Amniotic epithelial cell (primary cell): ENCODE results near the gene DSCAM.
"Not testable (repeated sequence)": the region's sequence is repeated elsewhere in the genome, so short reads cannot be mapped to it uniquely, and the experiment has no call there.

Experiments used
- DNase-seq: peaks from one replicate; pipeline ENCODE4 v3.0.0-alpha.2; 2010; ENCODE audit warnings: low read depth

The DSCAM gene

DNA sequence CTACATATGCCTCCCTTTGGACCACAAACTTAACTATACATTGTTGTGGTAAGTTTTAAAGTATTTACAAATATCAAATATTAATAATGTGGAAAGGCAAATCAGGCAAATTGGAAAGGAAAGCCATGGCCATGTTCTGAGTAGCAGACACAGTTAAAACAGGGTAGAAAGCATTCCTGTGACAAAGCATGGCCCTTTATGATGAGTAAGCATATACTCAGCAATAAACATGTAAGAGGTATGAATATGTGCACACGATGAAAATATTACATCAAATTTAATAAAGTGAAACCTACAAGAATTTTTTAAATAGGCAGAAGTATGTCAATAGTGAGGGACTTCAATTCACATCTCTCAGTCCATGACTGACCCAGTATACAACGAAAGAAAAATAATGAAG is 389.2 kb downstream of the DSCAM start:
- DNase-seq = no peak

DNA sequence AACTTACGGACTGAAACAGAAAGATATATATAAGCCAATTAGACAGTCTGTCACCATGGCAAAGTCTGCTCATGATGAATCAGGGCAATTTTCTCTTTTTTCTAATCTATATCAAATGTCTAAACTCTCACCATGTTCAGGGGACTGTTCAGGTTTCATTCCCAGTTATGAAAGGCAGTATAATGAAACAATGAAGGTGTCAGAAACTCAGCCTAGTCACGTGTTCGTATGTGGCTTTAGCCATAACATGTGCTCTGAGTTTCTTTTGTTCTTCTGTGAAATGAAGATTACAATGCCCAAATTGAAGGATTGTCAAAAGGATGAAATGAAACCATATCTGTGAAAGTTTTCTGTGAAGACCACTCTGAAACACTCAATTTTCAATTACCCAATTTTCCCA is 392.9 kb downstream of the DSCAM start:
- DNase-seq = no peak

DNA sequence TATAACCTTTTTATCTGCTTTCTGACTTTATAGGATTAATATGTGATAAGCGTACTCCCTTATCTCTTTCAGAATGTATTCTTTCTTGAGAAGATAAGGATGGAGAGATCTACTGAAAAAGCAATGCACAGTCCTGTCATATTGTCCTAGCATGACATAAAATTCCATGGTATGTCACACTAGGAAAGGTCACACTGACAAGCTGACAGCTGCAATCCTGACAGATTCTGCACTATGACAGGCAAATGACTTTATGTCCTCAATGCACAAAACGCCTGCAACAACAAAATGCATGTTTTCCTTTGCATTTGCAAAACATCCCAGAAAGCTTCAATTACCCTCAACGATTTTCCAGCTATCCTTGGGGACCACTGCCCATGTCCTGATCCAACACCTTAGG is 393.8 kb downstream of the DSCAM start:
- no peak for DNase-seq

DNA sequence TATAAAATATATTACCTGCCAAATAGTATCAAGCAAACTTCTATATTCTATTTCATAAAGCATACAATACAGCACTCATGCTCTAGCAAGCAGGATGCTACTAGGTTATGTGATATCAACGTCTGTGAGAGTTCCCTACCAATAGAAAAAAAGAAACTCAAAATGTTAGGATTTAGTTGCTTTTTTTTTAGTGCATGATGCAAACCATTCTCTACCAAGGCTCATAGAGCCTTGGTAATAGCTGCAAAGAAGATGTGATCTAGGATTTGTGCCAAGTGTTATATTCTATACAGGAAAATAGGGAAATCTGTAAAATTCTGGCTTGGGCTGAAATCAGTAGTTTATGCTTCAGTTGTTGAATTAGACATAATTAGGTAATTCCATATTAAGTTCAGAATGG is 394.4 kb downstream of the DSCAM start:
- no peak for DNase-seq

DNA sequence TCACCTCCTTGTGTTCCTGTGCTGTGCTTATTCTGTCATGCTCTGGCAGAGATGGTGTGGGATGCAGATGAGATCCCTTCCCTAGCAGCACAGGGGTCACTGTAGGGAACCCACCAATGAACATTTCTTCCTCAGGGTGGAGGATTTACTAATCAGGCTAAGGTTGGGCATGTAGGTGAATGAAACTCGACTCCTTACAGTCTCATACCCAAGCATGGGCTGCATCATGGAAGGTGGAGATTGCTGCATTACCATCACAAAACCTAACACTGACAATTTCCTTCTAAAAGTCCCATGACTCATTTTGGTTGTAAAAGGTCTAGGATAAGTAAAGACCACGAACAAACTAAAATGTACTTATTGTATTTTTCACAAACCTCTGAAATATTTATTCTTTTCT is 399.9 kb downstream of the DSCAM start:
- no peak for DNase-seq

DNA sequence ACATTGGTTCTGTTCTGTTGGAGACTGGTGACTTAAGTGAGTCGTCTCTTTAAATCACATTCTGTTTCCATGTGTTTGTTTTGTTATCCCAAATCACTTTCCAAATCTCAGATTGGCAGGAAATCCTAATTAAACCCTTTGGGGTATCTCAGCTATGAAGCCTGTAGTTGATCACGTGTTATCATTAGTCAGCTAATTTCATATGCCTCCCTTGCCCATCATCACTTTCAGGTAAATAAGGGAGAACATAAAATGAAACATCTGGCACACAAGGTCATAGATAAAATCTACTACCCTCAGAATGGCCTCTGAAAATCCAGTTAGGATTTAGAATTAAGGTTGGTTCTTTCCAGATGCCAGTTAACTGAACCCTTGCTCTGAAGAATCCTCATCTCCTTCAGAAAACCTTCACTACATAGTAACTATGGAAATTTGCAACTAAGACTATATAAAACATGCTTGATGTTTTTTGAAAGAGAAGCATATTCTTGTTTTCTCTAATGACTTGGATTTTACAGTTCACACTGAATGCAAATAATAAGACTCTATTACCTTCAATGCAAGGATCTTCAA is 401.5 kb downstream of the DSCAM start:
- DNase-seq = no peak

DNA sequence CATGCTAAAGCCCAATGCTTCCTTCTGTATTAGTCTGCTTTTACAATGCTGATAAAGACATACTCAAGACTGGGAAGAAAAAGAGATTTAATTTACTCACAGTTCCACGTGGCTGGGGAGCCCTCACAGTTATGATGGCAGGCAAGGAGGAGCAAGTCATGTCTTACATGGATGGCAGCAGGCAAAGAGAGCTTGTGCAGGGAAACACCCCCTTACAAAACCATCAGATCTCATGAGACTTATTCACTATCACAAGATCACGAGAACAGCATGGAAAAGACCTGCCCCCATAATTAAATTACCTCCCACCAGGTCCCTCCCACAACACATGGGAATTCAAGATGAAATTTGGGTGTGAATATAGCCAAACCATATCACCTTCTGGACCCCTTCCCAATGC is 407.4 kb downstream of the DSCAM start:
- not testable (repeated sequence) for DNase-seq

DNA sequence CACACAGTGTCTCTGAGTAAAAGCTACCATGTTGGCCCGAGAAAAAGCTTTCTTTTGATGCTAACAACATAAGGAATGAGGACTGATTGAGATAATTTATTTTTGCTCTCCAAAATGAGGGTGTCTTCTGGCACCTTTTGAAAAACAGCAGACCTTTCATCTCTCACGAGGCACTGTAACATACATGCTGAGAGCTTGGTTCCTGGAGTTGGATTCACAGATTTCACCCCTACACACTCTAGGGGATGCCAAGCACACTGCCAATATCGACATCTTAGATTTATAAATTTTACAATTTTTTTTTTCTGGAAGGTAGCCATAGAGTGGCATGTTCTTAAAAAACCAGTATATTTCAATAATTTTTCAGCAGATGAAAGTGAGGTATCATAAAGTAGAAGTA is 408.3 kb downstream of the DSCAM start:
- no peak for DNase-seq

DNA sequence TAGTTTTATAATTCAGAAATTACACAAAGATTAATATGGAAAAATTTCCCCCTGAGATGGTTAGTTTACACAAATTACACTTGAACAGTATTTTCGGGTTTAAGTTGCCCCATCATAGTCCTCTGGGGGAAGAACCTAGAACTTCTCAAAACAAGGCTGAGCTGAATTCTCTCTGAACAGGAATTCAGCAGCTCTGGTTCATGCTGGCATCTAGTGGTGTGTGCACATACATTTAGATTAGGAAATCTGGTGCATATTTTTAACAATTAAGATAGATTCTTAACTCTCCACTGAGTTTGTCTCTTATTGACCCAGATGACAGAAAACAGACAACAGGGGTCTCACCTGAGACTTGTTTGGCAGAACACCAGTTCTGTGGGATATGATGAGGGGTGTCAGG is 410.7 kb downstream of the DSCAM start:
- DNase-seq = no peak

DNA sequence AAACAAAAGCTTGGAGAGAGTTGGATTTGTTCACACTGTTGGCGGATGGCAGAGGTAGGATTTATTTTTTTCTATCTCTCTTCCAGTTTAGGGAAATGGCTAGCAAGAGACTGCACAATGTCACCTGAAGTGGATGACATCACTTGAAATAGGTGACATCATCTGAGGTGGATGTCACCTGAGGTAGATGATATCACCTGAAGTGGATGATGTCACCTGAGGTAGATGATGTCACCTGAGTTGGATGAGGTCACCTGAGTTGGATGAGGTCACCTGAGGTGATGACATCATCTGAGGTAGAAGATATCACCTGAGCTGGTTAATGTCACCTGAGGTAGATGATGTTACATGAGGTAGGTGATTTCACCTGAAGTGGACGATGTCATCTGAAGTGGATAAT is 413.4 kb downstream of the DSCAM start:
- no peak for DNase-seq

DNA sequence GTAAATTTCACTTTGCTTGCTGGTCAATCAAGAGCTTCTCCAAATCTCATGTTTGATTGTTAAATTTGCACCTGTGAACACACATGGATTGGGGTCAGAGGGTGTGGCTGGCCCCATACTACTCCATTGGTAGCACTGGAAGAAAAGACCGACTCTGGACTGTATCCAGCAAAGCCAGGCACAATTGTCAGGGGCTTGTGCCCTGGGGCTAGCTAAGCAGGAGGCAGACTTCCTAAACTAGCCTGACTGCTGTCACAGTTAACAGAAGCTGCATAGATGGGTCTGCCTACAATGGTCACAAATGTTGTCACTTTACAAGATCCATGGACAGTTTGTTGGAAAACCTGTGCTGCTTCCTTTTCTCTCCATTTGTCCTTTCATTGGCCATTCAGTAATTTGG is 421.0 kb downstream of the DSCAM start:
- no peak for DNase-seq

DNA sequence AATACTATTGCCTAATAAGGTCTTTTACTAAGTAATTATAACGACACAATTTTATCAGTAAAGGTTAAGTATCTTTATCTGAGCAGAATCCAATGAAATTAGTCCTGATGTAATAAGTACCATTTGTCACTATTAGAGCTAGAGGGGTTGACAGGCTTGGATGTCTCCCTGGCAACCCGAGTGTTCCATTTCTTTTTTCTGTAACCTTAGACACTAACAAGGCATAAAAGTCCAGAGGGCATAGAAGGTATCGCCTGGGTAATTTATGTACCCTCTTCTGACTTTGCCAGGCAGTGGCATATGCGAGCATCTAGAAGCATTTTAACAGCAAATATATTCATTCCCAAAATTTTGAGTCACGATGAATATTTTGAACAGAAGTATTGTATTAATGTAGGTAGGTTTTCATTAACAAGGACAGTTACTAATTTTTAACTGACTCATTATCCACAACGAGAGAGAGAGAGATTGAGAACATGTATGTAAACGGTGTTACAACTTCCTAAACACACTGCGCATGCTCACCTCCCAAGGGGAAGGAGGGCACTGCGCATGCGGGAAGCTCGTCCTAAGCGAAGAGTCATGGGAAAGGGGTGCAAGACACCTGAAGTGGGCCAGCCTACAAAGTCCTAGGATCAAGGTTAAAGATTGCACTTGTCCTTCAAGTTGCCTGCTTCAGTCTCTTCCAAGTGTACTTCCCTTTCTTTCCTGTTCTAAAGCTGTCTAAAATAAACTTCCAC is 423.9 kb downstream of the DSCAM start:
- DNase-seq = no peak

DNA sequence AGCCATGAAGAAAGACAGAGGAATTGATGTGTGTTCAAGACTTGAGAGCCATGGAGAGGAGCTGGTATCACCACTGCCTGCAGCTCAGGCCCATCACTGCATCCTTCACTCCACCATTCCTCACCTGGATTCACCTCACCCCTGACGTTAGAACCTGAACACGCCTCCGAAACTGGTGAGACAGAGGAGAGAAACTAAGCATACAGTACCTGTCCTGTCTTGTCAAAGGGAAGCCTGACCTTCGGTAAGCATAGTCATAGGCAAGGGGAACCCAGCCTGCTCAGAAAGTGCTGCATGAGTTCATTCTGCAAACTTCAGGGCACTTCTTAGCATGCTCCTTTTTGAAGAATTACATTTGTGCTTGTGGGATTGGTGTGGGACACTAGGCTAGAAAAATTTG is 425.8 kb downstream of the DSCAM start:
- DNase-seq = no peak

DNA sequence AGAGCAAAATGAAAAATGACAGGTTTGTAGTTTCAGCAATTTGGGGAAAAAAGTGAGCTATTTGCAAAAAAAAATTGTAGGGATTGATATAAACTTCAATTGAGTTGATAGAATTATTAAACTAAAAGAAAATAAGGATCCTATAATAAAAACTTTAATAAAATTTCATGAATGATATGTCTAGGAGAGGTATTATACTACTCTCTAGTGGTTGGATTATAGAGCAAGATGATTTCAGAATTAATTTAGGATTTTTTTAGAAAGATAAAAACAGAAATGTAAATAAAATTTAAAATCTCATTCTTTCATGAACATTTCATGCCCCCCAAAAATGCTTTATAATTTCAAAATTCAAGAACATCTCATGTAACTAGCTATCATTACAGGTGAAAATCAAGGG is 430.4 kb downstream of the DSCAM start:
- no peak for DNase-seq

DNA sequence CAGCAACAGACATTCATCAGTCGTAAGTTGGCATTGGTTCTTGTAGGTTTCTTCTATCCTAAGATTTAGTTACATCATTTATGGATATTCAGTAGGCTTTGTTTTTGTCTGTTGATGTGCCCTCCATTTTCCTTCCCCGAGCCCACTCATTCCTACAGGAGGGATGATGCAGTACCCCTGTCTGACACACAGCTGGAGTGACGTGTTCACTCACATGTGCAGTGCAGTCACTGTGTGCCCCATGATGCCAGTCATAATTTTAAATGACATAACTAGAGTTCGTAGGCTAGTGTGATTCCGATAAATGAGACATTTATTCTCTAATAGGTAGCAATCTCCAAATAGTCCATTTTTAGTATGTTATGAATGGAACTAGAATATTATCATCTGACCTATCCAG is 438.4 kb downstream of the DSCAM start:
- DNase-seq = no peak

DNA sequence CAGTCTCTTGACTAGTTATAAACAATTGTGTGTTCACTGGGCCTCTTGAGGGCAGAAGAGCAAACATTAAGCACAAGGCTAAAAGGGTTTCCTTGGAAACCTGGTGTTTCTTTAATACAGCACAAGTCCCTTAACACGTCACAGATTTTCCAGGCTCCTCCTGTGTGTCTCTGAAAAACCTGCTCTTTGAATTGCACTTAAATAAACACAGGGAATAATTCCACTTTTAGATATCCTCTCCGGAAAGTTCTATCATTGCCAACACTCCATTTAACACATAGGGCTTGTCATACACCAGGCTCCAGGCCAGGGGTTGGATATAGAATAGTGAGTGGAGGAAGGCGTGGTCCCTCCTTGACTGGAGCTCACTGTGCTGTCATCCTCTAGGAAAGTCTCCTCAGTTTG is 442.6 kb downstream of the DSCAM start:
- DNase-seq = no peak

DNA sequence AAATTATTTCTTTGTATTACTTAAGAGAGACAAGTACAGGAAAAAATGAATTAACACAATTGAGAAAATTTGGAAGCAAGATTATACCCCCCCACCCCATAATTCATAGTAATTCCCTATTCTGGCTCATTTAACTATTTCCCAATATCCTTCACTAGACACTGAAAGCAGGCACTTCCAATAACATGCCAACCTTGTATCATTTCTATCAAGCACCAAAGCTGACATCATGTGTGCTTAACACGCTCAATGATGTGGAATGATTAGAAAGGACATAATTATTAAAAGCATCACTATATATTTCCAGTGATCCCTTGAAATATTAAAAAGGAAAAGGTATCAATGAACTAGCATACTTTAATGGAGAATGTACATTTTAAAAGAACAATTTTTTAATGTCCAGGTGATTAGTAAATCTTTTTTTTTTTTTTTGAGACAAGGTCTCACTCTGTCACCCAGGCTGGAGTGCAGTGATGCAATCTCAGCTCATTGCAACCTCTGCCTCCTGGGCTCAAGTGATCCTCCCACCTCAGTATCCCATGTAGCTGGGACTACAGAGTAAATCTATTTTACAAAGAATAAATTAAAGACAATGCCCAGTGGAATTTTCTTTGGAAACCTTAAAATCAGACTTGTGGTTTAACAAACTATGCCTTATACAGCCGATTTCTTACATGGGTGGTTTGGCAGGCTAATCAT is 443.9 kb downstream of the DSCAM start:
- DNase-seq = no peak

DNA sequence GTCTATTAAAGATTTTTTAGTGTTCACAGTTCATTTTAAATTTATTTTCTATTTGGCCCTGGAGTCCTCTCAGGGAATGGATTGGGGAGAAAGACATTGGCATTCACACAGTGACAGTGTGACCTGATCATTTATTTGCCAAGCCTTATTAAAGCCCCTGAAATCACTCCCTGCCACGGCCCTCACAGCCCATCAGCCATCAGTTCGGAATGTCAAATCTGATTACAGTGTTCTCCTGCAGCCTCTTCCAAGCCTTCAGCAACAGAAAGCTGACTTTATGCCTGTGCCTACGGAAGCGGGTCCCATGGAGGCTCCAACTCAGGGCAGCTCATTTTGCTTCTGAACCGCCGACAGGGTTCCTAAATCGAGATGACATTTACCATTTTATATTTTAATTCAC is 451.2 kb downstream of the DSCAM start:
- no peak for DNase-seq

DNA sequence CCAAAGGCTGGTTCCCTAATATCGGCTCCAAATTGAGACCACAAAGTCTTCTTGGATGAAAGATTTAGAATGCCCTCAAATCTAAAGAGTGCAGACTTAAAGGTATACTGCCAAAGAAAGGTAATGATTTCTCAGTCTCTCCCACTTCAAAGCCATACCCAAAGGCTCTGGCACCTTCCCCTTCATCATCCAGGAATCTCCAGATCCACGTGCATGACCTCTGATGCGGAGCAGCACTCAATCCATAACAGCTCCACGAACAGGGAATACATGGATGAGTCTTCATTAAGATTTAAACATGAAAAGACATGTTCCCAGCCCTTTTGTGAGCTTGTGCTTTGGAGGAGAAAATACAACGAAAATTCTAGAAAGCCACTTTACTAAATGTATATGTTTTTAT is 453.9 kb downstream of the DSCAM start:
- DNase-seq = no peak

DNA sequence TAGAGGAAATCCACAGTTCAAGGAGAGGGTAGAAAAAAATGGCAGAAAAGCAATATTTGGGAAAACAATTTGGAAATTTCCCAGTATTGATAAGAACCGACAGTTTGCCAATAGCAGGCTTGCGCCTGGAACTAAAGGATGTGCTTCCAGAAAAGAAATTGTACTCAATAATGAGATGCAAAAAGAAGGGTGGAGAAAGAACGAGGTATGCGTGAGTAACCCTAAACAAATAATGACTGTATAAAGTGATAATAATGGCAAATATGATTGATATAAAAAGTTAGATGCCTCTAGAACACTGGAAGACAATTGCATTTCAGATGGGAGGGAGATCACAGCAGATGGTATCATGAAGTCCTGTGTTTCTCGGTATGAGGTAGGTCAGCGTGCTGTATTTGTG is 458.9 kb downstream of the DSCAM start:
- DNase-seq = no peak

DNA sequence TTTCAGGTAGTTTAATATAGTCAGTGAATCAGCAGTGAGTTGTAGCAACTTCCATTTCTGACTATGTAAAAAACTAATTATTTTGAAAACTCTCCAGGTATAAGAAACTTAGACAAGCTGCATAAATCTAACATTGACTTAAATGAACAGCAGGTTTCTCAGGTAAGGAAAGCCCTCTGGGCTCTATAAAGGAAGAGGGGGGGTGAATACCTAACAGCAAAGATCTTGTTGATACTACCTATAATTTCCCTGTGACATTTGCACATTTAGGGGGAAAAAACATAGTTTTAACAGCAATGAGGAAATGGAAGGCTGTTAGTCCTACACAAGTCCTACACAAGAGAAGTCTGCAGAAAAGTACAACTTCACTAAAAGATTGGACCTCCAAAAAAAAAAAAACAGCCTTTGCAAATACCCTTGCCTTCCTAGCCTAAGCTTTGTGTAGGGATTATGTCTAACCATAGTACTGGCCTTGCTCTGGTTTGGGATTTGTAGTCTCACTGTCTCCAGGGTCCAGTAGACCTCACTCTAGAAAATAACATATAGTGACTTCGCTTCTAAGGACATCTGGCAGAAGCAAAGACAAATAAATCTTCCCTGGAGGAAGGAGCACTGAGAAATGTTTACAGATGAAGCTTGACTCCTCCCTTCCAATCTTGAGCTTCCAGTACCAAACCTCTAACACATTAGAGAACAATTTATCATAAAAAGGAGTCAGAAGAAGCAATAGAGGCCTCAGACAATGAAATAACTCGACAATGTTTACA is 459.8 kb downstream of the DSCAM start:
- DNase-seq = no peak

DNA sequence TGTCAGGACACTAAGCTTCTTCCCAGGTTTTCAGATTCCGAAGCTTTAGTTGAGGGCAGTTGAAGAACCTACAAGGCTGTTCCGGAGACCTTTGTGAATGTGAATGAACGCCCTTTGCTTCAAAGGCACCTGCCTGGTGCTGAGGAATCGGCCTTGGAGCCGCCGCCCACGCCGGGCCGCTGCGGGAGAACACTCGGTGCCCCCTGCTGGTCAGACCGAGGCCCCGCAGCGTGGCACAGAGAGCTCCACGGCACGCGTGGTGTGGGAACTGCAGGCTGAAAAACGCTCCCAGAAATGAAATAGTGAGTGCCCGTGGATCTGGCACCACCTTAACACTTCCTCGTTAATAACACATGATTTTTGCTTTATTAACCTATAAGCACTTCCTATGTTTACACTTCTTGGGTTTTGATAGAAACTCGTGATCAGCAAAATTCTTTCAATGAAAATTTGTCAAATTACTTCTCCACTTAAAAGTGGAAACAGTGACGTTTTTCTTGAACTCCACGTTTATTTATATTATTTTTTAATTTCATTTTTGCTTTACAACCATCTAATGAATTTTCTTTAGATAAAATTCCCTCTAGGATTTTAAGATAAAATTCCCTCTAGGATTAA is 460.6 kb downstream of the DSCAM start:
- no peak for DNase-seq
